Calu3 (cell line): ENCODE measurements around the gene POPDC2. TPM values are rescaled to one million over a fixed set of nuclear protein-coding genes. Genes with fewer than 3 reads are reported as not detected.

Experiments
- BruUV-seq: library from RNA; stranded (reverse); fragments of 400-500 nt; replicated peaks from 2 replicates; lab custom pipeline; 2021; lab: Mats Ljungman, UMichigan
- CTCF ChIA-PET: fragments of 300-600 bp; sonication (Branson Sonifier 250); formaldehyde crosslinking; loops from one replicate; lab custom pipeline; 2022; ENCODE audit warnings: antibody characterized with exemption; lab: Charles Lee
- DNase-seq: peaks from one replicate; pipeline ENCODE4 v3.0.0; 2022
- H3K27ac Mint-ChIP-seq: one replicate; pipeline ENCODE4 v1.8.0; 2022; ENCODE audit warnings: mixed read lengths; ENCODE audit not compliant: unreplicated experiment
- H3K27me3 Mint-ChIP-seq: one replicate; pipeline ENCODE4 v1.8.0; 2022; ENCODE audit warnings: mixed read lengths; ENCODE audit not compliant: unreplicated experiment
- H3K36me3 Mint-ChIP-seq: one replicate; pipeline ENCODE4 v1.8.0; 2022; ENCODE audit warnings: mild to moderate bottlenecking, moderate library complexity, mixed read lengths; ENCODE audit not compliant: insufficient read depth, unreplicated experiment
- H3K4me1 Mint-ChIP-seq: one replicate; pipeline ENCODE4 v1.8.0; 2022; ENCODE audit warnings: mild to moderate bottlenecking, low read depth, mixed read lengths; ENCODE audit not compliant: unreplicated experiment
- H3K4me3 Mint-ChIP-seq: one replicate; pipeline ENCODE4 v1.8.0; 2022; ENCODE audit warnings: mild to moderate bottlenecking, low read depth, moderate library complexity, mixed read lengths; ENCODE audit not compliant: unreplicated experiment
- H3K9me3 Mint-ChIP-seq: one replicate; pipeline ENCODE4 v1.8.0; 2022; ENCODE audit warnings: low read depth, mixed read lengths; ENCODE audit not compliant: unreplicated experiment
- intact Hi-C: fragments of 100-400 bp; cut with micrococcal nuclease; formaldehyde crosslinking; loops from one replicate; pipeline ENCODE4 v1.10.0; 2022; ENCODE audit not compliant: unreplicated experiment
- total RNA-seq: library from RNA; stranded (reverse); gene quantifications from 2 replicates; pipeline ENCODE4 v1.2.3, GENCODE V29; 2022
- TF ChIP-seq, protein P1 (sequence below): fragments of 200-600 bp; IDR thresholded peaks from one replicate; pipeline ENCODE4 v1.8.0; 2022; ENCODE audit warnings: antibody characterized with exemption; ENCODE audit not compliant: unreplicated experiment

POPDC2 gene
- total RNA-seq, 1 experiment from 2014 or later, result 0.80 TPM

DNA sequence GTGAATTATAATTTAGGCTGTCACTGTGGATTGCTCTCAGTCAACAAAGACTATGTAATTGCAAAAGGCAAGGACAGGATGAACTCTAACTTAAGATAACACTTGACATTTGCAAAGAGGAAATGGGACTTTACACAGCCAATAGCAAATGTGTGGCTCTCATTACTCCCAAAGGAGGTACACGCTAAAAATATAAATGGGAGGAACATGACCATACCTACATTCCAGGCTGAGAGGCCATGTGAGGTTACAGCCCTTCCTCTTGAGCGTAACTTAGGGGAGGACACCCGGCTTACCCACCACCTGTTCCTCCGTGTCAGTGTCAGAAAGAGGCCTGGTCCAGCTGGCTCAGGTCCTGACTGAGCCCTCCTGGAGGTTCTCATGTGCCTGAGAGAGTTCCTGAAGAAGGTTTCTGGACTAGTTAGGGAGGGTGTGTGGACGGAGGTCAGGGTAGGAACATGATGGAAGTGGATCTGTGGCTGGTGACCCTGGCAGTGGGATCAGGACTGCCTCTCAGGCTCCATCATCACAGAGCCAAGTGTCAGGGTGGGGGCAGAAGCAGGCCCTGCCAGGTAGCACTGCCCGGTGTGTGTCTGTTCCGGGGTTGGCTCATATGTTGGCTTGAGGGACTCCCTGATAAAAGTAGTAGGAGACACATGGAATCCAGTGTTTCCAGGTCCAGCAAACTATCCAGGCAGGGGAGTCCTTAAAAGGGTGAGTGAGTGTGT, 7.9 kb downstream of the POPDC2 start:
- no peaks in the 10 kb centered on the region for H3K4me1 Mint-ChIP-seq
- intact Hi-C loops, result no loop called here

DNA sequence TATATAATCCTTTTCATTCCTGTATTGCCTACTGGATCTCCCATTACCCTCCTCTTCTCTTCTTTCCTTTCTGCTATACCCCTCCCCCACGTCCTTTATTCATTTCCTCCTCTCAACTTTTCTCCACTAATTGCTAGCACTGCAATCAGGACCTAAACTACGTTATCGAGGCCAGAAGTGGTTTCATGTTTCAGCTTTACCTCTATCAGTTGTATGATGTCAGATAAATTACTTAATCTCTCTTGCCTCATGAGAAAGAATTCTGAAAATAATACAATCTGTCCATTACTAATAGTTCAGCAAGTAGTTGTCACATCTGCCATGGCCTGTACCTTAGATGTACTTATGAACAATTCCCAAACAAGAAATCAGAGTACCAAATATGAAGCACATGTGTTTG, 10.6 kb downstream of the POPDC2 start:
- H3K9me3 Mint-ChIP-seq, result no peaks in the 10 kb centered on the region
- H3K4me1 Mint-ChIP-seq, result no peaks in the 10 kb centered on the region
- H3K4me3 Mint-ChIP-seq, result no peak overlapping the region
- no peak overlapping the region for H3K27ac Mint-ChIP-seq
- CTCF ChIA-PET, result no interaction called here
- no peaks in the 10 kb centered on the region for H3K27me3 Mint-ChIP-seq
- no peaks in the 10 kb centered on the region for H3K36me3 Mint-ChIP-seq
- BruUV-seq, result no TSS peak
- DNase-seq, result no peak
- TF ChIP-seq, protein P1, sequence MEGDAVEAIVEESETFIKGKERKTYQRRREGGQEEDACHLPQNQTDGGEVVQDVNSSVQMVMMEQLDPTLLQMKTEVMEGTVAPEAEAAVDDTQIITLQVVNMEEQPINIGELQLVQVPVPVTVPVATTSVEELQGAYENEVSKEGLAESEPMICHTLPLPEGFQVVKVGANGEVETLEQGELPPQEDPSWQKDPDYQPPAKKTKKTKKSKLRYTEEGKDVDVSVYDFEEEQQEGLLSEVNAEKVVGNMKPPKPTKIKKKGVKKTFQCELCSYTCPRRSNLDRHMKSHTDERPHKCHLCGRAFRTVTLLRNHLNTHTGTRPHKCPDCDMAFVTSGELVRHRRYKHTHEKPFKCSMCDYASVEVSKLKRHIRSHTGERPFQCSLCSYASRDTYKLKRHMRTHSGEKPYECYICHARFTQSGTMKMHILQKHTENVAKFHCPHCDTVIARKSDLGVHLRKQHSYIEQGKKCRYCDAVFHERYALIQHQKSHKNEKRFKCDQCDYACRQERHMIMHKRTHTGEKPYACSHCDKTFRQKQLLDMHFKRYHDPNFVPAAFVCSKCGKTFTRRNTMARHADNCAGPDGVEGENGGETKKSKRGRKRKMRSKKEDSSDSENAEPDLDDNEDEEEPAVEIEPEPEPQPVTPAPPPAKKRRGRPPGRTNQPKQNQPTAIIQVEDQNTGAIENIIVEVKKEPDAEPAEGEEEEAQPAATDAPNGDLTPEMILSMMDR, result no peak
- intact Hi-C loops, result no loop called here

More for the DNA sequence above, 7.9 kb downstream of the POPDC2 start:
- Mint-ChIP-seq H3K27me3 (no peaks in the 10 kb centered on the region), H3K4me3 (no peak overlapping the region), H3K9me3 (no peaks in the 10 kb centered on the region), H3K27ac (no peak overlapping the region), H3K36me3 (no peaks in the 10 kb centered on the region)
- TF ChIP-seq, protein P1, result no peak
- no peak for DNase-seq
- BruUV-seq, result no TSS peak
- CTCF ChIA-PET, result no interaction called here

DNA sequence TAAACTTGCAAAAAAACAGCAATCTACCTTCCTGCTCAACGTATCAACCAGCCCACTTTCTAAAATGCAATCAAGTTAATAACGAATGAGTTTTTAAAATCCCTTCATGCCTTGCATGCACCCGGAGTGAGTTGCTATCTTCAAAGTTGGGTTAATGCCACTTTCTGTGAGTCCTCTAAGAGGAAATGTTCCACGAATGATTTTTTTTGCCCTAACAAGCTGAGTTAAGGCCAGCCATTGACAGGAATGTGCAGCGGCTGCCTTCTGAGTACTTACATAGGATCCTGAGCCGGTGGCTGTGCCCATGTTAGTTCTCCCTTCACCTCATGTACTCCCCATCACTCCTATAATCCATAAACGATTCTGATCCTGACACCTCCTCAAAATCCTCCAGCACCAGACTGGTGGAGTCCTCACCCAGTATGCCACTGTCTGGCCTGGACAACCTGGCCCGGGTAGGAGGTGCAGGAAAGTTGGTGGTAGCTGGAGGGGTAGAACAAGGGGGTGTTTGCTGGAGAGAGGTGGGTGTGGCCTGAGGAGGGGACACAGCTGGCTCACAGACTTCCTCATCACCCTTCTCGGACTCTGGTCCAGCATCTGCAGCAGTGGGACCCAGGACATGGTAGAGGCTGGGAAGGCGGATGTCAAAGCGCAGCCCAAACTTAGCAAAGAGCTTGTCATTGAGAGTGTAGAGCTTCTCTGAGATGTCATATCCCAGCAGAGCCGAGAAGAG, 12.4 kb downstream of the POPDC2 start:
- Mint-ChIP-seq H3K4me1 (no peaks in the 10 kb centered on the region), H3K27ac (no peak overlapping the region), H3K4me3 (no peak overlapping the region), H3K27me3 (no peaks in the 10 kb centered on the region), H3K9me3 (no peaks in the 10 kb centered on the region), H3K36me3 (no peaks in the 10 kb centered on the region)
- TF ChIP-seq, protein P1, result no peak
- intact Hi-C loops, result no loop called here
- BruUV-seq, result no TSS peak
- CTCF ChIA-PET, result no interaction called here
- DNase-seq, result no peak

DNA sequence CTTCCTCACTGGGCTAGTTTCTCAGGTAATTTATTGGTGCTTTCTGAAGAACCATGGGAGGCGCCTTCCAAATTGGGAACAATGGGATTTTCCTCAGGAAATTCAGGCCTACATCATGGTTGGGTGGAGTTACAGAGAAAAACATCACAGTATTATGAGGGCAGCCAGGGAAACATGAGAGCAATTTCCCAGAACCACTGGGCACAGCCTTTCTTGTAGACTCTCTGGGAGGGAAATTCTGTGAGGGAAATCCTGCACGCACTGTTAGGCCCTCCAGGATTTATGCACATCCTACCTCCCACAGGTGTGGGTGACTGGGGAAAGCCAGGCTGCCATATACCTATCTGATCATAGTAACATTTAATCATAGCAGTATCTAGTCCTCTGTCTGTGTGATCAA, 13.2 kb downstream of the POPDC2 start:
- intact Hi-C loops, result no loop called here
- no peaks in the 10 kb centered on the region for H3K36me3 Mint-ChIP-seq
- BruUV-seq, result no TSS peak
- H3K27ac Mint-ChIP-seq, result no peak overlapping the region
- no peaks in the 10 kb centered on the region for H3K4me1 Mint-ChIP-seq
- H3K4me3 Mint-ChIP-seq, result no peak overlapping the region
- TF ChIP-seq, protein P1, result no peak
- DNase-seq, result no peak
- CTCF ChIA-PET, result no interaction called here
- H3K27me3 Mint-ChIP-seq, result no peaks in the 10 kb centered on the region
- H3K9me3 Mint-ChIP-seq, result no peaks in the 10 kb centered on the region
